KMS-11 (cell line): Measurements from ENCODE around the gene LYPD3.

Experiments
- H2AFZ ChIP-seq: fragments of 200-600 bp; sonication (generic); 2 replicates; pipeline ENCODE4 v1.6.1; 2016; ENCODE audit warnings: antibody characterized with exemption, mixed run types, low read depth
- H3K27ac ChIP-seq: fragments of 200-600 bp; sonication (generic); 2 replicates; pipeline ENCODE4 v1.6.1; 2016; ENCODE audit warnings: mild to moderate bottlenecking, mixed run types
- H3K27me3 ChIP-seq: fragments of 200-600 bp; sonication (generic); 2 replicates; pipeline ENCODE4 v1.6.1; 2017; ENCODE audit warnings: mild to moderate bottlenecking, low read depth, mixed run types, moderate library complexity; ENCODE audit not compliant: insufficient read depth
- H3K36me3 ChIP-seq: fragments of 200-600 bp; sonication (generic); 2 replicates; pipeline ENCODE4 v1.6.1; 2017; ENCODE audit warnings: mild to moderate bottlenecking, mixed run types; ENCODE audit not compliant: insufficient read depth
- H3K4me1 ChIP-seq: fragments of 200-600 bp; sonication (generic); 2 replicates; pipeline ENCODE4 v1.6.1; 2016; ENCODE audit warnings: mild to moderate bottlenecking, low read depth, mixed run types; ENCODE audit not compliant: poor library complexity, severe bottlenecking
- H3K4me2 ChIP-seq: fragments of 200-600 bp; sonication (generic); 2 replicates; pipeline ENCODE4 v1.7.0; 2016; ENCODE audit warnings: mild to moderate bottlenecking, mixed run types
- H3K4me3 ChIP-seq: fragments of 200-600 bp; sonication (generic); IDR thresholded peaks from 2 replicates; pipeline ENCODE4 v1.6.1; 2017; ENCODE audit warnings: low read depth, low read length, mixed read lengths; ENCODE audit not compliant: insufficient read depth
- H3K79me2 ChIP-seq: fragments of 200-600 bp; sonication (generic); 2 replicates; pipeline ENCODE4 v1.6.1; 2016; ENCODE audit warnings: low read depth, mixed run types; ENCODE audit not compliant: insufficient read depth
- H3K9ac ChIP-seq: fragments of 200-600 bp; sonication (generic); 2 replicates; pipeline ENCODE4 v1.6.1; 2016; ENCODE audit warnings: mild to moderate bottlenecking, mixed run types
- H4K20me1 ChIP-seq: fragments of 200-600 bp; sonication (generic); 2 replicates; pipeline ENCODE4 v1.6.1; 2016; ENCODE audit warnings: mild to moderate bottlenecking, mixed run types; ENCODE audit not compliant: insufficient read depth
- CTCF ChIP-seq: fragments of 200-600 bp; sonication (generic); conservative IDR thresholded peaks from 2 replicates; pipeline ENCODE4 v1.6.1; 2017; ENCODE audit warnings: low read depth, mild to moderate bottlenecking, antibody characterized with exemption, low read length, moderate library complexity, mixed read lengths

Gene LYPD3

GRCh38 chr19:43470288-43470687, 4.9 kb upstream of the LYPD3 start:
- Histone ChIP-seq H3K27me3 (no peaks in the 10 kb centered on the region), H3K79me2 (no peaks in the 10 kb centered on the region), H2AFZ (no peak overlapping the region), H4K20me1 (no peaks in the 10 kb centered on the region), H3K36me3 (no peaks in the 10 kb centered on the region), H3K4me2 (no peak overlapping the region), H3K9ac (no peak overlapping the region), H3K4me3 (no peak overlapping the region), H3K4me1 (no peaks in the 10 kb centered on the region), H3K27ac (no peak overlapping the region)
- no peak for TF ChIP-seq CTCF

DNA sequence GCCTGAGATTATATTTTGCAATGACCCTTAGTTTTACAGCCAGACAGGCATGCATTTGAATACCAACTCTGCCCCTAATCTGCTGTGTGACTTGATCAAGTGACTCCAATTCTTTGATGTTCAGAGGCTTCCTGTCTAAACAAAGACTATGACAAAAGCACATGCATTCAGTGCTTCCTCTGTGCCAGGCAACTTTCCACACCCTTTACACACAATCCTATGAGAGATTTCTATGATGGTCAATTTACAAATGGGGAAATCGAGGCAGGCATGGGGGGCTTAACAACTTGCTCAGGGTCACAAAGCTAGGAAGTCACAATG, 3.7 kb upstream of the LYPD3 start:
- H4K20me1 ChIP-seq, result no peaks in the 10 kb centered on the region
- no peak for TF ChIP-seq CTCF
- H3K36me3 ChIP-seq, result no peaks in the 10 kb centered on the region
- H3K27ac ChIP-seq, result no peak overlapping the region
- H3K79me2 ChIP-seq, result no peaks in the 10 kb centered on the region
- no peak overlapping the region for H2AFZ ChIP-seq
- H3K9ac ChIP-seq, result no peak overlapping the region
- H3K4me1 ChIP-seq, result peaks cover 3% of the 10 kb centered on the region
- no peak overlapping the region for H3K4me2 ChIP-seq
- H3K4me3 ChIP-seq, result no peak overlapping the region
- no peaks in the 10 kb centered on the region for H3K27me3 ChIP-seq

- Histone ChIP-seq H3K27ac (no peak overlapping the region), H3K4me1 (peaks cover 3% of the 10 kb centered on the region), H3K79me2 (no peaks in the 10 kb centered on the region), H3K4me3 (no peak overlapping the region), H3K9ac (no peak overlapping the region), H4K20me1 (no peaks in the 10 kb centered on the region), H3K36me3 (no peaks in the 10 kb centered on the region), H3K4me2 (no peak overlapping the region), H3K27me3 (no peaks in the 10 kb centered on the region), H2AFZ (no peak overlapping the region)
- no peak for TF ChIP-seq CTCF
Measured at GRCh38 chr19:43468354-43469159, 3.1 kb upstream of the LYPD3 start.

DNA sequence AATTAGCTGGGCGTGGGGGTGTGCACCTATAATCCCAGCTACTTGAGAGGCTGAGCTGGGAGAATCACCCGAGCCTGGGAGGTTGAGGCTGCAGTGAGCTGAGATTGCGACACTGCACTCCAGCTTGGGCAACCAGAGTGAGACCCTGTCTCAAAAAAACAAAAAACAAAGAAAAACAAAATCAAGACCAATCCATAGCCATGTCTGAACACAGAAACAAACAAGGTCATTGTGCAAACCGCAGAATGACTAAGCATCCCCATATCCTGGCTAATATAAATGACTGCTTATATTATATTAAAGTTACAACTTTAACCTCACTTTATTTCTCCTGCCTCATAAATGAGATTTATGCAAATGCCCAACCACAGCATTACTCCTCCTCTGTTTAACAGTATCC, 2.3 kb upstream of the LYPD3 start:
- Histone ChIP-seq H3K4me1 (peaks cover 7% of the 10 kb centered on the region), H3K9ac (no peak overlapping the region), H2AFZ (no peak overlapping the region), H3K4me2 (no peak overlapping the region), H4K20me1 (no peaks in the 10 kb centered on the region), H3K79me2 (no peaks in the 10 kb centered on the region), H3K36me3 (no peaks in the 10 kb centered on the region), H3K27me3 (no peaks in the 10 kb centered on the region), H3K27ac (no peak overlapping the region), H3K4me3 (no peak overlapping the region)
- TF ChIP-seq CTCF, result no peak
